Uterus (tissue), 2 donors: ENCODE results near the gene RPS6KA1.

Source experiments
- CTCF ChIP-seq, 4 experiments: fragments of 200-600 bp in 2 of 4; fragments of 450-650 bp in 2 of 4; sonication (generic) in 2 of 4; IDR thresholded peaks; one replicate each; pipeline ENCODE4 v1.5.1; 2016 to 2019; ENCODE audit warnings: antibody characterized with exemption in 4 of 4, mild to moderate bottlenecking in 2 of 4, moderate library complexity in 1 of 4
- POLR2A ChIP-seq, 2 donors: fragments of 450-650 bp; IDR thresholded peaks; one replicate each; pipeline ENCODE4 v1.6.1; 2016; ENCODE audit warnings: antibody characterized with exemption in 2 of 2, mild to moderate bottlenecking in 1 of 2, moderate library complexity in 1 of 2

- no peak for TF ChIP-seq CTCF (IDR thresholded peaks at IDR 0.05)
- no peak for TF ChIP-seq POLR2A (IDR thresholded peaks at IDR 0.05)
These were observed 4.5 kb downstream of the RPS6KA1 start for GRCh38 chr1:26533951-26534509.
